ENCODE results near the gene FBXO4. TPM values are rescaled to one million over a fixed set of nuclear protein-coding genes. Genes with fewer than 3 reads are reported as not detected.

Gene FBXO4
- total RNA-seq, 1 donor from 2014 or later: 11.1 TPM

- no peak for DNase-seq
- H3K27me3 ChIP-seq: no peaks in the 10 kb centered on the region
- TF ChIP-seq CTCF (IDR thresholded peaks at IDR 0.05): no peak
- intact Hi-C loops (cut with DNase I): no loop called here
- no peaks in the 10 kb centered on the region for H3K4me1 ChIP-seq
- H3K4me3 ChIP-seq: no peak overlapping the region
- no peaks in the 10 kb centered on the region for H3K9me3 ChIP-seq
- no peaks in the 10 kb centered on the region for H3K36me3 ChIP-seq
- H3K27ac ChIP-seq: no peak overlapping the region
- no peak for ATAC-seq
Observed at GRCh38 chr5:41882765-41883164, 42.3 kb upstream of the FBXO4 start.

DNA sequence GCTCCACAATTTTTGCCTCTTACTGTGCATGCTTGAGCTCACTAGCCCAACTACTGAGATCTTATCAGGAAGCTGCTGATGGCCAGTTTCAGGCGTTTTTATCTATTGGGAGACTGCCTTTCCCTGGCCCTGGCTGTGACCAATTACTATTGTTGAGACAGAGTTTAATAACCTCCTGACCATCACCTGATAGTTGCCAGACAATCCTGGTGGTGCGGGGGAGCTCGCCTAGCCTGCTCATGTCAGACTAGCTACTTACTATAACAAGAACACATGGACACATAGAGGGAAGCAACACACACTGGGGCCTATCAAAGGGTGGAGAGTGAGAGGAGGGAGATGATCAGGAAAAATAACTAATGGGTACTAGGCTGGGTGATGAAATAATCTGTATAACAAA lies 41.8 kb upstream of the FBXO4 start:
- ATAC-seq (no peak), DNase-seq (no peak)
- Histone ChIP-seq H3K4me1 (no peaks in the 10 kb centered on the region), H3K9me3 (no peaks in the 10 kb centered on the region), H3K27me3 (no peaks in the 10 kb centered on the region), H3K4me3 (no peak overlapping the region), H3K27ac (no peak overlapping the region), H3K36me3 (no peaks in the 10 kb centered on the region)
- intact Hi-C loops (cut with DNase I): no loop called here
- no peak for TF ChIP-seq CTCF (IDR thresholded peaks at IDR 0.05)

- TF ChIP-seq CTCF (IDR thresholded peaks at IDR 0.05): no peak
- ATAC-seq (no peak), DNase-seq (no peak)
- no peak overlapping the region for H3K4me3 ChIP-seq
- H3K4me1 ChIP-seq: no peaks in the 10 kb centered on the region
- no peaks in the 10 kb centered on the region for H3K27me3 ChIP-seq
- H3K9me3 ChIP-seq: no peaks in the 10 kb centered on the region
- H3K27ac ChIP-seq: no peak overlapping the region
- H3K36me3 ChIP-seq: no peaks in the 10 kb centered on the region
- intact Hi-C loops (cut with DNase I): no loop called here
Observed at GRCh38 chr5:41883936-41884335, 41.1 kb upstream of the FBXO4 start.

DNA sequence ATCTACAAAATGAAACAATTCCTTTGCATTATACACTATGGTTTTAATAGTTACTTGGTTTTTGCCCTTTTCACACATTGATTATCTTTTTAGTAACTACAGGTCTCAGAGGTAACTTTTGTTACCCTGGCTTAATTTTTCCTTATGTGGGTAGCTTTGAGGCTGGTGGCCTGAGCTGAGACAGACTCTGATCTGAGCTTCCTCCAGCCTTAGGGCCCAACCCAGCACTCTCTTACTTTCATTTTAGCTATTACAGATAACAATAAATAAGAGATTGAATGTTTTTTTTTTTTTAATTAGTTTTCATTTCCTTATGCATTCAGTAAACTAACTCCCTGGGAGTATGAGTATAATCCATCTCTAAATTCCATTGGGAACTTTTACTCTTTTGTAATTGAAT lies 39.8 kb upstream of the FBXO4 start:
- Histone ChIP-seq H3K4me1 (no peaks in the 10 kb centered on the region), H3K27me3 (no peaks in the 10 kb centered on the region), H3K4me3 (no peak overlapping the region), H3K36me3 (no peaks in the 10 kb centered on the region), H3K27ac (no peak overlapping the region), H3K9me3 (no peaks in the 10 kb centered on the region)
- no peak for TF ChIP-seq CTCF (IDR thresholded peaks at IDR 0.05)
- intact Hi-C loops (cut with DNase I): no loop called here
- DNase-seq (no peak), ATAC-seq (no peak)

DNA sequence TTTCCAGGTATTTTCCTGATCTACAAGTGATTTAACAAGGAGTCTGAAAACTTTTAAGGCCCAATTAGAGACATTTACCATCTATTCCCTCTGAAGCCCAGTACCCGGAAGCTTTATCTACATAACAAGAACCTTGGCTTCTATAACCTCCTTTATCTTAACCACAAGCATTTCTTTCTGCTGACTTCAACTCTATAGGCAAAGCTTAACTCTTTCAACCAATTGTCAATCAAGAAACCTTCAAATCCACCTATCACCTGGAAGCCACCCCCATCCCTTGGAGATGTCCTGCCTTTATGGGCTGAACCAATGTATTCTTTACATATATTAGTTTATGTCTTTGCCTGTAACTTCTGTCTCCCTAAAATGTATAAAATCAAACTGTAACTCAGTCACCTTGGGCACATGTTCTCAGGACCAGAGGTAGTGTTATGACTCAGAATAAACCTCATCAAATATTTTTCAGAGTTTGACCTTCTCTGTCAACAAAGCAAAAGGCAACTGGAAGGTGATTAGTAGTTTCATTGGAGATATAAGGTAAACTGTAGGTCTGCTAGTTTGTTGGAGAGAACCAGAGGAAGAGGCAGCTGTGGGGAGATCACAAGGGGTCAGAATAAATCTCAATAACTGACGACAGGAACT lies 33.9 kb upstream of the FBXO4 start:
- Histone ChIP-seq H3K9me3 (no peaks in the 10 kb centered on the region), H3K36me3 (no peaks in the 10 kb centered on the region), H3K27ac (no peak overlapping the region), H3K27me3 (no peaks in the 10 kb centered on the region), H3K4me3 (no peak overlapping the region), H3K4me1 (no peaks in the 10 kb centered on the region)
- DNase-seq (no peak), ATAC-seq (no peak)
- no peak for TF ChIP-seq CTCF (IDR thresholded peaks at IDR 0.05)
- intact Hi-C loops (cut with DNase I): no loop called here

GRCh38 chr5:41892031-41892430 lies 33.0 kb upstream of the FBXO4 start:
- H3K4me1 ChIP-seq: no peaks in the 10 kb centered on the region
- no peaks in the 10 kb centered on the region for H3K36me3 ChIP-seq
- no peak for ATAC-seq
- no peaks in the 10 kb centered on the region for H3K27me3 ChIP-seq
- H3K4me3 ChIP-seq: no peak overlapping the region
- TF ChIP-seq CTCF (IDR thresholded peaks at IDR 0.05): no peak
- intact Hi-C loops (cut with DNase I): no loop called here
- no peaks in the 10 kb centered on the region for H3K9me3 ChIP-seq
- no peak for DNase-seq
- H3K27ac ChIP-seq: no peak overlapping the region
